Anterior cingulate cortex (tissue), 58 donors: Measurements from ENCODE around the gene PPP3CB.
"Not testable (repeated sequence)": the region's sequence is repeated elsewhere in the genome, so short reads cannot be mapped to it uniquely, and the experiment has no call there.

Source experiments
- DNase-seq, 58 donors: peaks; one replicate each; lab custom pipeline; 2025; lab: John Stamatoyannopoulos, UW

PPP3CB gene

DNA sequence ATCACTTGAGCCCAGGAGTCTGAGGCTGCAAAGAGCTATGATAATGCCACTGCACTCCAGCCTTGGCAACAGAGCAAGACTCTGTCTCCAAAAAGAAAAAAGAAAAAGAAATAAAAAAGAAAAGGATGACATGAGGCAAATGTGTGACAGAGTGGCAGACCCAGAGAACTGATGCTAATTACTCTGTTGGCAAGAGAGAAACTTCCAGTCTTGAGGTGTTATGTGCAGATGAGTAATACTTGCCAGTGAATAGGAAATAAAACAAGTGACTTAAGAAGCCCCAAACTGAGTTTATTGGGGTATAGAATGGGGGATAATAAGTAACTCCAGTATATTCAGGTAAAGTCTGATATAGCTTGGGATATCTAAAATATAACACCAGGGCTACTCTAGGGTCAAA lies 72.5 kb downstream of the PPP3CB start:
- DNase-seq: no peak

- DNase-seq: no peak
Measured at GRCh38 chr10:73416571-73416970, 79.3 kb downstream of the PPP3CB start.

DNA sequence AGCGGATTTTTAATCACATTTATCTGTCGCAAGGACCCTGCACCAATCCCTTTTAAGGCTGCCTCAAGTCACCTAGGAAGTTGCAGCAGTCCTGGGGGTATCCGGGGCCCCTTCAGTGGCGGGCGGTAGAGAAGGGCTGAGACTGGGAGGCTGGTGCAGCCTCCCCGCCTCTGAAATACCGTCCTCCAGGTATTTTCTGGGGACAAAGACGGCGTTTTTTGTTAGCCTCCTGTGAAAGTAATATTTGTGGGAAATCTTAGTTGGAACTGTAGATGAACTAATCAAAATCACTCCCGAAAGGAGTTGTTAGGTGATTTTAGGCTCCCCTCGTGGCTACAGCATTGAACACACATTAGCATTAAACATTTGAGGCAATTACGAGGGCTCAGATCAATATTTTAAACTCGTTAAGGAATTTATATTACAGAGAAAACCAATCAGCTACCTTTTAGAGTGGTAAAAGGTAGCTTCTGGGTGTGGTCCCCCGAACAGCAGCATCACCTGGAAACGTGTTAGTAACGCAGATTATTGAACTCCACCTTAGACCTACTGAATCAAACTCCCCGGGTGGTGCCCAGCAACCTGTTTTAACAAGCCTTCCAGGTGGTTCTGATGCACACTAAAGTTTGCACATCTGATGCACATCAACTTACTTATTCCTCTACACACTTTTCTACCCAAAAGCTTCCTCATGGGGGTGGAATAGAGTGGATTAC lies 81.4 kb downstream of the PPP3CB start:
- DNase-seq: no peak

- peak; percentile 50 to 95 (median 86) for DNase-seq
Measured at GRCh38 chr10:73413528-73414229, 82.1 kb downstream of the PPP3CB start, which contains the start of gene ANXA7. TSS of gene ANXA7 (minus strand) at chr10:73414058. CDS start at chr10:73400856, 13,202 bp downstream.

- DNase-seq: peak in 24 of 58 donors; percentile 6 to 68 (median 36)
Measured at GRCh38 chr10:73413108-73413527, 82.7 kb downstream of the PPP3CB start.

GRCh38 chr10:73410897-73411296 lies 84.9 kb downstream of the PPP3CB start:
- no peak for DNase-seq

DNA sequence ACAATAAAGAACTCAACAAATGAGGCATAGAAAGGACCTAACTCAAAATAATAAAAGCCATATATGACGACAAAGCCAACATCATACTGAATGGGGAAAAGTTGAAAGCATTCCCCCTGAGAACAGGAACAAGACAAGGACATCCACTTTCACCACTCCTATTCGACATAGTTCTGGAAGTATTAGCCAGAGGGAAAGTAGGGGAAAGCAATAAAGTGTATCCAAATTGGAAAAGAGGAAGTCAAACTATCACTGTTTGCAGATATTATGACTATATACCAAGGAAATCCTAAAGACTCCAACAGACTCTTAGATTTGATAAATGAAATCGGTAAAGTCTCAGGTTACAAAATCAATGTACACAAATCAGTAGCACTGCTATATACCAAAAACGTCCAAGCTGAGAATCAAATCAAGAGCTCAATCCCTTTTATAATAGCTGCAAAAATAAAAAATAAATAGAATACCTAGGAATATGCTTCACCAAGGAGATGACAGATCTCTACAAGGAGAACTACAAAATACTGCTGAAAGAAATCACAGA lies 86.8 kb downstream of the PPP3CB start:
- no peak for DNase-seq

- DNase-seq: no peak
Measured at GRCh38 chr10:73408061-73408460, 87.8 kb downstream of the PPP3CB start.

- DNase-seq: no peak
Measured at GRCh38 chr10:73407495-73407894, 88.3 kb downstream of the PPP3CB start.

DNA sequence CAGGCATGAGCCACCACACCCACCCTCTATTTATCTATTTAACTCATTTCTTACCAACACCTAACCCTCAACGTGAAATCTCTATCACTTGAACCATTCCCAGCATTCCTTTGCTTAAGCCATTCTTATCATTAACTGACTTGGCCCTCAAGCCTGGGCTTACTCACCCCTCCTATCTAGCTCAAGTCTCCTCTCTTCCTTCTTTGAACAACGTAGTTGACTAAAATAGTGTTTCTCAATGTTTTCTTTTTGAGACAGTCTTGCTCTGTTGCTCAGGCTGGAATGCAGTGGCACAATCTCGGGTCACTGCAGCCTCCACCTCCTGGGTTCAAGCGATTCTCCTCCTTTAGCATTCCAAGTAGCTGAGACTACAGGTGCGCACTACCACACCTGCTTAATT lies 89.0 kb downstream of the PPP3CB start:
- no peak for DNase-seq

DNA sequence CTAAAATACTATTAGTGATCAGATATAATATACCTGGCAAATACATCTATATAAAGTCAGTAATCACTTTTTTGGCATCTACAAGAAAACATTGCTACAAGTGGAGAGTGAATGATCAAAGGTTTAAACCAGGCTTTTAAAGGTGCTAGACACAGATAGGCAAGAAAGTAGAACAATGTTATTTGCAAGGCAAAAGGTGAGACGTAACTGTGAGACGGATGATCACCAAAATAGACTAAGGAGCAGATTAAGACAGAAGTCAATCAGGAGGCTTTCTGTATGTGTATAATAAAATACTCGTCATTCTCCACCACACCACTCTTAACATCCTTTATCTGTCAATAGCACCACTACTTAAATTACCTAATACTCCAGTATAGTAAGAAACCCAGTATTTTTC lies 90.3 kb downstream of the PPP3CB start:
- DNase-seq: no peak

DNA sequence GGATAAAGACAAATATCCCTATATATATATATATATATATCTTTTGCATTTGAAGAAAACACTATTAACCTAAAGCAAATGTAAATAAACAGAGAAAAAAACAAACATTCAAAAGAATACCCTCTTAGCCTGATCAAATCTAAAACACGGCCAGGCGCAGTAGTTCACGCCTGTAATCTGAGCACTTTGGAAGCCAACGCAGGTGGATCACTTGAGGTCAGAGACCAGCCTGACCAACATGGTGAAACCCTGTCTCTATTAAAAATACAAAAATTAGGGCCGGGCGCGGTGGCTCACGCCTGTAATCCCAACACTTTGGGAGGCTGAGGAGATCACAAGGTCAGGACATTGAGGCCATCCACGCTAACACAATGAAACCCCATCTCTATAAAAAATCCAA lies 91.1 kb downstream of the PPP3CB start:
- no peak for DNase-seq

- DNase-seq: no peak
Measured at GRCh38 chr10:73401636-73402035, 94.2 kb downstream of the PPP3CB start.

DNA sequence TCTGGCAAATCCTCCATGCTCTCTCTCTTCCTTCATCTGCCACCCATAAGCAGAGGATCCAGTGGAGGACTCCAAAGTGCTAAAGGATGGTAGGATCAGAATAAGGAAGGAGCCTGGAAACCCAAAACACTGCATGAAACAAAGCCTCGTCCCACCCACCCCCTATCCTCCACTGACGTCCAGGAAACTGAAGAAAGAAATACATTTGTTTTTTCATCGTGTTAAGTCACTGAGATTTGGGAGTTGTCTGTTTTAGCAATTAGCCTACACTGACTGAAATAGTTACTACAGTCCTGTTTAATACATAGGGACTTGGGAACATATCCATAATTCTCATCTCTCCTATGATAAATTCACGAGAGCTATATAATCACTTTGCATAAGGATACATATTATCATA lies 96.8 kb downstream of the PPP3CB start:
- DNase-seq: no peak

DNA sequence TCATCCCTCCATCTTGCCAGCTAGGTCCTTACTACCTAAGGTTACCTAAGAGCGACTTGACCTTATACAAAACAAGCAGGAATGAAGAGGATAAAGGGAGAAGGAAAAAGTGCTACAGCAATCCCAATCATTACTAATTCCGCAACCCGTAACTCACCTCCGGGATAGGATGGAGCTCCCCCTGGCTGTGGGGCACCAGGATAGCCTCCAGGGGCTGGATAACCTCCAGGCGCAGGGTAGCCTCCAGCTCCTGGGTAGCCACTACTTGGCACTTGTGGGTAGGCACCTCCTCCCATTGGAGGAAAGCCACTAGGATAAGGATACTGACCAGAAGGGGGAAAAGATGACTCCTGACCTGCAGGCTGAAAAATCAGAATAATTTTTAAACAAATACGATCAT lies 97.8 kb downstream of the PPP3CB start:
- no peak for DNase-seq

GRCh38 chr10:73394325-73394724 lies 101.5 kb downstream of the PPP3CB start:
- DNase-seq: not testable (repeated sequence)

DNA sequence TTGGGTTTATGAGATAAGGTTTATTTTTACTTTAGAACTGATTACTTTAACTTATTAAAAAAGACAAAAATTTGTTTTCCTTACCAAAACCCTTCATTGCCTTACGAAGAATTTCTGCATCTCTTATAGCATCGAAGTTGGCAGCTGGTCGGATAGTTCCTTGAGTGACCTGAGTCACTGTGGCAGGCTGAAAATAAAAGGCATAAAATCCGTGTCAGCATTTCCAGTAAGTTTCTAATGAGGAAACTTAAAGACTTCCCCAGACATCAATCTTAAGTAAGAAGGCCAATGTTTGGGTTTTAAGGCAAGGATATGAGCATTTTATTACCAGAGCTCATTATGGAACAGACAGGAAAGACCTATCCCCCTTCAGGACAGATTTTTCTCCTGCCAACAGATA lies 107.6 kb downstream of the PPP3CB start:
- no peak for DNase-seq

DNA sequence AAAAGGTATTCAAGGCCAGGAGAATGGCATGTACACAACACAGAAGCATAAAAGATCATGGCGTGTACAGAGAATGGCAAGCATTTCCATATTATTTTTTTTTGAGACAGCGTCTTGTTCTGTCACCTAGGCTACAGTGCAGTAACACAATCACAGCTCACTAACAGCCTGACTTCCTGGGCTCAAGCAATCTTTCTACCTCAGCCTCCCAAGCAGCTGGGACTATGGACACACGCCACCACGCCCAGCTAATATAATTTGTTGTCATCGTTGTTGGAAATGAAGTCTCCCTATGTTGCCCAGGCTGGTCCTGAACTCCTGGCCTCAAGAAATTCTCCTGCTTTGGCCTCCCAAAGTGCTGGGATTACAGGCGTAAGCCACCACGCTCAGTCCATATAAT lies 109.2 kb downstream of the PPP3CB start:
- no peak for DNase-seq
